ENCODE results near the gene GSN.

Gene GSN

GRCh38 chr9:121301881-121302286 is 33.9 kb downstream of the GSN start:
- Histone ChIP-seq H3K14ac (ENCODE audit: low read length) (no peak overlapping the region), H3K4ac (ENCODE audit: low read length) (no peak overlapping the region), H4K91ac (ENCODE audit: low read depth, low read length, poor library complexity) (no peak overlapping the region), H4K8ac (ENCODE audit: low read depth, low read length) (no peak overlapping the region), H2BK120ac (ENCODE audit: low read depth, low read length) (no peak overlapping the region), H2AK5ac (ENCODE audit: low read depth, low read length) (peak overlapping the region; percentile 67), H2BK15ac (ENCODE audit: low read length) (no peak overlapping the region), H3K36me3 (replicated peaks in 1 of 2; ENCODE audit: control insufficient read depth in 2 of 2, insufficient read depth in 2 of 2, low read length in 2 of 2) (no peaks in the 10 kb centered on the region), H3K27me3 (ENCODE audit: control insufficient read depth in 3 of 3, insufficient read depth in 3 of 3, low read depth in 1 of 3, low read length in 3 of 3) (peaks cover 0 to 10% (median 0%) of the 10 kb centered on the region in 3 experiments), H3K4me2 (ENCODE audit: insufficient read depth, low read length, poor library complexity, severe bottlenecking) (no peak overlapping the region), H3K27ac (replicated peaks; ENCODE audit: low read length) (no peak overlapping the region), H3K9me3 (replicated peaks in 1 of 2; ENCODE audit: control insufficient read depth in 2 of 2, insufficient read depth in 1 of 2, low read depth in 1 of 2, low read length in 2 of 2) (no peaks in the 10 kb centered on the region), H3K18ac (ENCODE audit: low read length) (peak overlapping the region; percentile 11), H3K9ac (ENCODE audit: low read depth, low read length, poor library complexity) (peak overlapping the region; percentile 9), H2BK5ac (ENCODE audit: low read length) (no peak overlapping the region), H3K4me1 (ENCODE audit: control insufficient read depth in 2 of 2, insufficient read depth in 1 of 2, low read depth in 1 of 2, low read length in 2 of 2) (peaks cover 22 to 23% of the 10 kb centered on the region in 2 donors), H3K79me1 (ENCODE audit: low read depth, low read length) (peaks cover 2% of the 10 kb centered on the region), H3K23ac (ENCODE audit: low read depth, low read length, poor library complexity) (peak overlapping the region; percentile 27), H2BK12ac (ENCODE audit: low read length) (no peak overlapping the region), H2AFZ (ENCODE audit: low read length) (no peak overlapping the region), H3K4me3 (ENCODE audit: low read length in 2 of 2) (no peak overlapping the region)
- no peak for DNase-seq (ENCODE audit: low spot score)
- WGBS, 2 donors (ENCODE audit: extremely low coverage in 2 of 2, insufficient read length in 2 of 2, insufficient replicate concordance in 1 of 2), result no CpG with 5 or more reads among the region's 11 CpGs

DNA sequence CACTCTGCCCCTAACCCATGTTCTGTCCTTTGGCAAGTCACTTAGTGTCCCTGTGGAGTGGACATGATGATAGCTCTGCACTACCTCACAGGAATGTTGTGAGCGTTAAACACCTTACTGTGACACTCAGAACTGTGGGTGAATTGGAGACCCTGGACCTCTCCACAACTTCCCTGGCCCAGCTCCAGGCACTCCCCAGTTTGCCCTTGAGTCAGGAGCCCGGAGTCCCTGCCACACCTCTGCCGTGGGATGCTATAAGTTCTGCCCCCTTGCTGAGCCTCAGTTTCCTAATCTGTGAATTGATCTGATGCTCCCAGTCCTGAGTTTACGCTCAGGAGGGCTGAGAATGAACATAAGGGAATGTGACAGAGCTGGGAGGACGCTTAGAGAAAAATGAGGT is 34.4 kb downstream of the GSN start:
- H3K23ac ChIP-seq (ENCODE audit: low read depth, low read length, poor library complexity), result no peak overlapping the region
- no peak overlapping the region for H2AFZ ChIP-seq (ENCODE audit: low read length)
- no peak overlapping the region for H2BK15ac ChIP-seq (ENCODE audit: low read length)
- H2BK5ac ChIP-seq (ENCODE audit: low read length), result no peak overlapping the region
- no peak overlapping the region for H3K4ac ChIP-seq (ENCODE audit: low read length)
- H3K36me3 ChIP-seq (replicated peaks in 1 of 2; ENCODE audit: control insufficient read depth in 2 of 2, insufficient read depth in 2 of 2, low read length in 2 of 2), result no peaks in the 10 kb centered on the region
- no peak overlapping the region for H4K91ac ChIP-seq (ENCODE audit: low read depth, low read length, poor library complexity)
- H2BK12ac ChIP-seq (ENCODE audit: low read length), result no peak overlapping the region
- H3K9me3 ChIP-seq (replicated peaks in 1 of 2; ENCODE audit: control insufficient read depth in 2 of 2, insufficient read depth in 1 of 2, low read depth in 1 of 2, low read length in 2 of 2), result no peaks in the 10 kb centered on the region
- WGBS, 2 donors (ENCODE audit: extremely low coverage in 2 of 2, insufficient read length in 2 of 2, insufficient replicate concordance in 1 of 2), result no CpG with 5 or more reads among the region's 5 CpGs
- H3K4me3 ChIP-seq (ENCODE audit: low read length in 2 of 2), result no peak overlapping the region
- H2AK5ac ChIP-seq (ENCODE audit: low read depth, low read length), result no peak overlapping the region
- H4K8ac ChIP-seq (ENCODE audit: low read depth, low read length), result no peak overlapping the region
- H3K27me3 ChIP-seq (ENCODE audit: control insufficient read depth in 3 of 3, insufficient read depth in 3 of 3, low read depth in 1 of 3, low read length in 3 of 3), result peaks cover 0 to 10% (median 0%) of the 10 kb centered on the region in 3 experiments
- no peak overlapping the region for H2BK120ac ChIP-seq (ENCODE audit: low read depth, low read length)
- no peak overlapping the region for H3K4me2 ChIP-seq (ENCODE audit: insufficient read depth, low read length, poor library complexity, severe bottlenecking)
- H3K14ac ChIP-seq (ENCODE audit: low read length), result no peak overlapping the region
- no peak for DNase-seq (ENCODE audit: low spot score)
- H3K79me1 ChIP-seq (ENCODE audit: low read depth, low read length), result peaks cover 2% of the 10 kb centered on the region
- peaks cover 22% of the 10 kb centered on the region in 2 donors for H3K4me1 ChIP-seq (ENCODE audit: control insufficient read depth in 2 of 2, insufficient read depth in 1 of 2, low read depth in 1 of 2, low read length in 2 of 2)
- no peak overlapping the region for H3K27ac ChIP-seq (replicated peaks; ENCODE audit: low read length)
- no peak overlapping the region for H3K18ac ChIP-seq (ENCODE audit: low read length)
- no peak overlapping the region for H3K9ac ChIP-seq (ENCODE audit: low read depth, low read length, poor library complexity)

GRCh38 chr9:121302786-121303185 is 34.8 kb downstream of the GSN start:
- Histone ChIP-seq H3K79me1 (ENCODE audit: low read depth, low read length) (peaks cover 2% of the 10 kb centered on the region), H3K27ac (replicated peaks; ENCODE audit: low read length) (no peak overlapping the region), H3K4ac (ENCODE audit: low read length) (no peak overlapping the region), H2BK12ac (ENCODE audit: low read length) (no peak overlapping the region), H3K36me3 (replicated peaks in 1 of 2; ENCODE audit: control insufficient read depth in 2 of 2, insufficient read depth in 2 of 2, low read length in 2 of 2) (no peaks in the 10 kb centered on the region), H2BK5ac (ENCODE audit: low read length) (no peak overlapping the region), H2BK120ac (ENCODE audit: low read depth, low read length) (no peak overlapping the region), H3K27me3 (ENCODE audit: control insufficient read depth in 3 of 3, insufficient read depth in 3 of 3, low read depth in 1 of 3, low read length in 3 of 3) (peaks cover 0 to 10% (median 0%) of the 10 kb centered on the region in 3 experiments), H3K18ac (ENCODE audit: low read length) (peak overlapping the region; percentile 1), H3K23ac (ENCODE audit: low read depth, low read length, poor library complexity) (no peak overlapping the region), H4K91ac (ENCODE audit: low read depth, low read length, poor library complexity) (no peak overlapping the region), H3K9ac (ENCODE audit: low read depth, low read length, poor library complexity) (no peak overlapping the region), H2AFZ (ENCODE audit: low read length) (no peak overlapping the region), H3K4me3 (ENCODE audit: low read length in 2 of 2) (no peak overlapping the region), H3K4me2 (ENCODE audit: insufficient read depth, low read length, poor library complexity, severe bottlenecking) (no peak overlapping the region), H2BK15ac (ENCODE audit: low read length) (no peak overlapping the region), H4K8ac (ENCODE audit: low read depth, low read length) (no peak overlapping the region), H3K14ac (ENCODE audit: low read length) (no peak overlapping the region), H3K4me1 (ENCODE audit: control insufficient read depth in 2 of 2, insufficient read depth in 1 of 2, low read depth in 1 of 2, low read length in 2 of 2) (peaks cover 19 to 22% of the 10 kb centered on the region in 2 donors), H3K9me3 (replicated peaks in 1 of 2; ENCODE audit: control insufficient read depth in 2 of 2, insufficient read depth in 1 of 2, low read depth in 1 of 2, low read length in 2 of 2) (no peaks in the 10 kb centered on the region), H2AK5ac (ENCODE audit: low read depth, low read length) (no peak overlapping the region)
- no CpG with 5 or more reads among the region's 13 CpGs for WGBS, 2 donors (ENCODE audit: extremely low coverage in 2 of 2, insufficient read length in 2 of 2, insufficient replicate concordance in 1 of 2)
- DNase-seq (ENCODE audit: low spot score), result no peak

- no peak overlapping the region for H2AFZ ChIP-seq (ENCODE audit: low read length)
- no peak overlapping the region for H2BK12ac ChIP-seq (ENCODE audit: low read length)
- H3K36me3 ChIP-seq (replicated peaks in 1 of 2; ENCODE audit: control insufficient read depth in 2 of 2, insufficient read depth in 2 of 2, low read length in 2 of 2), result no peaks in the 10 kb centered on the region
- H3K23ac ChIP-seq (ENCODE audit: low read depth, low read length, poor library complexity), result no peak overlapping the region
- H3K79me1 ChIP-seq (ENCODE audit: low read depth, low read length), result peaks cover 3% of the 10 kb centered on the region
- H3K4me1 ChIP-seq (ENCODE audit: control insufficient read depth in 2 of 2, insufficient read depth in 1 of 2, low read depth in 1 of 2, low read length in 2 of 2), result peaks cover 9 to 14% of the 10 kb centered on the region in 2 donors
- H3K18ac ChIP-seq (ENCODE audit: low read length), result no peak overlapping the region
- H2BK120ac ChIP-seq (ENCODE audit: low read depth, low read length), result no peak overlapping the region
- H3K14ac ChIP-seq (ENCODE audit: low read length), result no peak overlapping the region
- no peak overlapping the region for H2BK5ac ChIP-seq (ENCODE audit: low read length)
- DNase-seq (ENCODE audit: low spot score), result no peak
- no peak overlapping the region for H2BK15ac ChIP-seq (ENCODE audit: low read length)
- no peak overlapping the region for H3K27ac ChIP-seq (replicated peaks; ENCODE audit: low read length)
- peaks cover 0 to 10% (median 0%) of the 10 kb centered on the region in 3 experiments for H3K27me3 ChIP-seq (ENCODE audit: control insufficient read depth in 3 of 3, insufficient read depth in 3 of 3, low read depth in 1 of 3, low read length in 3 of 3)
- H3K4me3 ChIP-seq (ENCODE audit: low read length in 2 of 2), result no peak overlapping the region
- WGBS, 2 donors (ENCODE audit: extremely low coverage in 2 of 2, insufficient read length in 2 of 2, insufficient replicate concordance in 1 of 2), result no CpG with 5 or more reads among the region's 3 CpGs
- no peak overlapping the region for H4K91ac ChIP-seq (ENCODE audit: low read depth, low read length, poor library complexity)
- H3K4me2 ChIP-seq (ENCODE audit: insufficient read depth, low read length, poor library complexity, severe bottlenecking), result no peak overlapping the region
- no peak overlapping the region for H3K4ac ChIP-seq (ENCODE audit: low read length)
- H4K8ac ChIP-seq (ENCODE audit: low read depth, low read length), result no peak overlapping the region
- H3K9me3 ChIP-seq (replicated peaks in 1 of 2; ENCODE audit: control insufficient read depth in 2 of 2, insufficient read depth in 1 of 2, low read depth in 1 of 2, low read length in 2 of 2), result no peaks in the 10 kb centered on the region
- H2AK5ac ChIP-seq (ENCODE audit: low read depth, low read length), result no peak overlapping the region
- H3K9ac ChIP-seq (ENCODE audit: low read depth, low read length, poor library complexity), result no peak overlapping the region
Measured at GRCh38 chr9:121303456-121304451, 35.8 kb downstream of the GSN start.
